RWPE2 (cell line): ENCODE results near the gene PLCG2.

ENCODE experiments used
- ATAC-seq: fragments of 200-7000 bp; cut with Tn5 transposase; 3 replicates; pipeline ENCODE4 v1.9.1; 2021; ENCODE audit warnings: low read depth
- DNase-seq: peaks from one replicate; pipeline ENCODE4 v3.0.0-alpha.2; 2020; ENCODE audit warnings: low spot score
- H3K27ac ChIP-seq: fragments of 450-650 bp; 2 replicates; pipeline ENCODE4 v1.5.1; 2017; ENCODE audit warnings: mild to moderate bottlenecking; ENCODE audit not compliant: poor library complexity, severe bottlenecking
- H3K27me3 ChIP-seq: fragments of 250-450 bp; sonication (Bioruptor Pico); 2 replicates; pipeline ENCODE4 v1.5.1; 2021; ENCODE audit warnings: mild to moderate bottlenecking, moderate library complexity; ENCODE audit not compliant: insufficient read depth, poor library complexity, severe bottlenecking
- H3K36me3 ChIP-seq: fragments of 250-450 bp; sonication (Bioruptor Pico); 2 replicates; pipeline ENCODE4 v1.5.1; 2020; ENCODE audit warnings: low read depth, mild to moderate bottlenecking, moderate library complexity
- H3K4me1 ChIP-seq: fragments of 250-450 bp; sonication (Bioruptor Pico); 2 replicates; pipeline ENCODE4 v1.5.1; 2021; ENCODE audit warnings: mild to moderate bottlenecking, moderate library complexity; ENCODE audit not compliant: insufficient read depth, poor library complexity, severe bottlenecking
- H3K4me3 ChIP-seq: fragments of 250-450 bp; sonication (Bioruptor Pico); 2 replicates; pipeline ENCODE4 v1.5.1; 2021; ENCODE audit warnings: mild to moderate bottlenecking, moderate library complexity; ENCODE audit not compliant: severe bottlenecking
- H3K9me3 ChIP-seq: fragments of 250-450 bp; sonication (Bioruptor Pico); 2 replicates; pipeline ENCODE4 v1.5.1; 2021; ENCODE audit warnings: mild to moderate bottlenecking, moderate library complexity; ENCODE audit not compliant: severe bottlenecking
- TF ChIP-seq, protein P1 (sequence below): fragments of 450-650 bp; IDR thresholded peaks from one replicate; pipeline ENCODE4 v1.5.1; 2017; ENCODE audit warnings: mild to moderate bottlenecking, moderate library complexity; ENCODE audit not compliant: poor library complexity, severe bottlenecking

Gene PLCG2

DNA sequence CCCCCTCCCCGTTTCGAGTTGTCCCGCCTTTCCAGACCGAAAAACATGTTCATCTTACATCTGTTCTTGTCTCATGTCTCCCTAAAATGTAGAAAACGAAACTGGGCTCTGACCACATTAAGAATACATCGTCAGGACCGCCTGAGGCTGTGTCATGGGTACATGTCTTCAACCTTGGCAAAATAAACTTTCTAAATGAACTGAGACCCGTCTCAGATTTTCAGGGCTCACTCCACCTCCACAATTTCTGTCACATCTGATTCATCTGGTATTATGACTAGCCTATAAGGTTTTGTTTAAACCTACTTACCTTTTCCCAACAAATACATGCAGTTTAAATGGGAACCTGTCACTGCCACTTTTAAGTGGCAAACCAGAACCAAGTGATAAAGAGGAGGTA is 231.6 kb downstream of the PLCG2 start:
- H3K36me3 ChIP-seq = peaks cover 22% of the 10 kb centered on the region
- no peak for DNase-seq
- no peak for ATAC-seq
- peaks cover 7% of the 10 kb centered on the region for H3K4me1 ChIP-seq
- no peaks in the 10 kb centered on the region for H3K27me3 ChIP-seq
- H3K27ac ChIP-seq = no peak overlapping the region
- peak overlapping the region; percentile 65 for H3K4me3 ChIP-seq
- TF ChIP-seq, protein P1, sequence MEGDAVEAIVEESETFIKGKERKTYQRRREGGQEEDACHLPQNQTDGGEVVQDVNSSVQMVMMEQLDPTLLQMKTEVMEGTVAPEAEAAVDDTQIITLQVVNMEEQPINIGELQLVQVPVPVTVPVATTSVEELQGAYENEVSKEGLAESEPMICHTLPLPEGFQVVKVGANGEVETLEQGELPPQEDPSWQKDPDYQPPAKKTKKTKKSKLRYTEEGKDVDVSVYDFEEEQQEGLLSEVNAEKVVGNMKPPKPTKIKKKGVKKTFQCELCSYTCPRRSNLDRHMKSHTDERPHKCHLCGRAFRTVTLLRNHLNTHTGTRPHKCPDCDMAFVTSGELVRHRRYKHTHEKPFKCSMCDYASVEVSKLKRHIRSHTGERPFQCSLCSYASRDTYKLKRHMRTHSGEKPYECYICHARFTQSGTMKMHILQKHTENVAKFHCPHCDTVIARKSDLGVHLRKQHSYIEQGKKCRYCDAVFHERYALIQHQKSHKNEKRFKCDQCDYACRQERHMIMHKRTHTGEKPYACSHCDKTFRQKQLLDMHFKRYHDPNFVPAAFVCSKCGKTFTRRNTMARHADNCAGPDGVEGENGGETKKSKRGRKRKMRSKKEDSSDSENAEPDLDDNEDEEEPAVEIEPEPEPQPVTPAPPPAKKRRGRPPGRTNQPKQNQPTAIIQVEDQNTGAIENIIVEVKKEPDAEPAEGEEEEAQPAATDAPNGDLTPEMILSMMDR = no peak
- no peaks in the 10 kb centered on the region for H3K9me3 ChIP-seq

DNA sequence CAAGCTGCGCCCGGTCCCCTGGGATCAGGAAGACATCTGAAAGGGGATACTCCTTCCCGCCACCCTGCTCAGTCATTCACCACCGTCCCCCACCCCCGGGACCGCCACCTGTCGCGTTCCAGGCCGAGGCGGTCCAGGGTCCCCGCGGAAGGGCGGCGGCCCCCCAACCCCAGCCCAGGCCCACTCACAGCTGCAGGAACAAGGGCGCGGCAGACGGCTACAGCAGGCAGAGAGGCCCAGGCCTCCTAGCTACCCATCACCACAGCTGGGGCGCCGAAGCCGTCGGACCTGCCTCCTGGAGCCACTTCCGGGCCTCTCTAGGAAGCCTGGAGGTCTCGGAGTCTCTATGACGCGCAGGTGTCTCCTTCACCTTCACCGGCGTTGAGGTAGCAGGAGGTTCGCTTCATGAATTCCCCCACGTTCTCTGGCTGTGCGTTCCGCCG is 232.1 kb downstream of the PLCG2 start, which contains the start of gene SDR42E1:
Gene SDR42E1, minus strand, starts transcription at position 272 of the 443 bp plus-strand sequence. CDS start 10,612 bp downstream, outside the sequence.
- H3K4me3 ChIP-seq = peak within 1 kb of the TSS; percentile 65
- peak; percentile 99 for ATAC-seq
- peaks cover 7% of the 10 kb centered on the region for H3K4me1 ChIP-seq
- H3K9me3 ChIP-seq = no peaks in the 10 kb centered on the region
- peak; percentile 85 for DNase-seq
- TF ChIP-seq, protein P1 = no peak
- H3K27ac ChIP-seq = no peak within 1 kb of the TSS
- H3K36me3 ChIP-seq = peaks cover 16% of the 10 kb centered on the region
- no peaks in the 10 kb centered on the region for H3K27me3 ChIP-seq
